Neural progenitor cell (in vitro differentiated cells): ENCODE results near the gene BTBD16. TPM values are rescaled to one million over a fixed set of nuclear protein-coding genes. Genes with fewer than 3 reads are reported as not detected.
A peak's percentile ranks its signal among the peaks of the same experiment; 100 is the strongest.

Experiments used
- DNase-seq: peaks from one replicate; pipeline ENCODE4 v3.0.0-alpha.2; 2016; ENCODE audit warnings: low spot score
- H2AFZ ChIP-seq: fragments of 200-600 bp; sonication (generic); replicated peaks from 2 replicates; pipeline ENCODE4 v1.6.1; 2016; ENCODE audit warnings: antibody characterized with exemption
- H3F3A ChIP-seq: fragments of 200-600 bp; sonication (generic); 2 replicates; pipeline ENCODE4 v1.6.1; 2016; ENCODE audit warnings: antibody characterized with exemption, low read depth
- H3K27ac ChIP-seq: fragments of 200-600 bp; sonication (generic); 2 replicates; pipeline ENCODE4 v1.5.1; 2016; ENCODE audit warnings: mild to moderate bottlenecking
- H3K27me3 ChIP-seq: fragments of 200-600 bp; sonication (generic); 2 replicates; pipeline ENCODE4 v1.6.1; 2016; ENCODE audit warnings: mild to moderate bottlenecking, moderate library complexity
- H3K36me3 ChIP-seq: fragments of 200-600 bp; sonication (generic); 2 replicates; pipeline ENCODE4 v1.5.1; 2016
- H3K4me1 ChIP-seq: fragments of 200-600 bp; sonication (generic); 2 replicates; pipeline ENCODE4 v1.6.1; 2016; ENCODE audit warnings: mixed run types
- H3K4me2 ChIP-seq: fragments of 200-600 bp; sonication (generic); 2 replicates; pipeline ENCODE4 v1.6.1; 2016
- H3K4me3 ChIP-seq: fragments of 200-600 bp; sonication (generic); 2 replicates; pipeline ENCODE4 v1.5.1; 2016
- H3K79me2 ChIP-seq: fragments of 200-600 bp; sonication (generic); 2 replicates; pipeline ENCODE4 v1.6.1; 2016; ENCODE audit warnings: low read depth
- H3K9ac ChIP-seq: fragments of 200-600 bp; sonication (generic); 2 replicates; pipeline ENCODE4 v1.6.1; 2016
- H3K9me3 ChIP-seq: fragments of 200-600 bp; sonication (generic); 2 replicates; pipeline ENCODE4 v1.5.1; 2016; ENCODE audit warnings: low read depth
- H4K20me1 ChIP-seq: fragments of 200-600 bp; sonication (generic); 2 replicates; pipeline ENCODE4 v1.6.1; 2016; ENCODE audit warnings: low read depth
- H3K27ac Mint-ChIP-seq: 3 replicates; pipeline ENCODE4 v1.8.0; 2021; ENCODE audit warnings: mixed read lengths
- H3K27me3 Mint-ChIP-seq: 2 replicates; pipeline ENCODE4 v1.8.0; 2022; ENCODE audit warnings: low read depth, mild to moderate bottlenecking, inconsistent platforms, moderate library complexity, mixed read lengths; ENCODE audit not compliant: insufficient read depth
- H3K36me3 Mint-ChIP-seq: 3 replicates; pipeline ENCODE4 v1.8.0; 2021; ENCODE audit warnings: mixed read lengths
- H3K4me1 Mint-ChIP-seq: 3 replicates; pipeline ENCODE4 v1.8.0; 2021; ENCODE audit warnings: mixed read lengths
- H3K4me3 Mint-ChIP-seq: 3 replicates; pipeline ENCODE4 v1.8.0; 2021; ENCODE audit warnings: mild to moderate bottlenecking, moderate library complexity, mixed read lengths
- H3K9me3 Mint-ChIP-seq: 3 replicates; pipeline ENCODE4 v1.8.0; 2020; ENCODE audit warnings: mixed read lengths
- EZH2 ChIP-seq: fragments of 200-600 bp; sonication (generic); IDR thresholded peaks from 2 replicates; pipeline ENCODE4 v1.6.1; 2017; ENCODE audit warnings: antibody characterized with exemption, mild to moderate bottlenecking, moderate library complexity
- EZH2phosphoT487 ChIP-seq: fragments of 200-600 bp; sonication (generic); IDR thresholded peaks from 2 replicates; pipeline ENCODE4 v1.6.1; 2017; ENCODE audit warnings: antibody characterized with exemption
- total RNA-seq: library from RNA; depleted of rRNA; stranded (reverse); fragments of >200 nt; gene quantifications from 2 replicates; pipeline ENCODE4 v1.2.3, GENCODE V29; 2015; ENCODE audit warnings: low replicate concordance
- TF ChIP-seq, protein P1 (sequence below): fragments of 200-600 bp; sonication (generic); IDR thresholded peaks from 2 replicates; pipeline ENCODE4 v1.5.1; 2017; ENCODE audit warnings: antibody characterized with exemption, mild to moderate bottlenecking

BTBD16 gene
- total RNA-seq, 1 donor from 2014 or later, result not detected

DNA sequence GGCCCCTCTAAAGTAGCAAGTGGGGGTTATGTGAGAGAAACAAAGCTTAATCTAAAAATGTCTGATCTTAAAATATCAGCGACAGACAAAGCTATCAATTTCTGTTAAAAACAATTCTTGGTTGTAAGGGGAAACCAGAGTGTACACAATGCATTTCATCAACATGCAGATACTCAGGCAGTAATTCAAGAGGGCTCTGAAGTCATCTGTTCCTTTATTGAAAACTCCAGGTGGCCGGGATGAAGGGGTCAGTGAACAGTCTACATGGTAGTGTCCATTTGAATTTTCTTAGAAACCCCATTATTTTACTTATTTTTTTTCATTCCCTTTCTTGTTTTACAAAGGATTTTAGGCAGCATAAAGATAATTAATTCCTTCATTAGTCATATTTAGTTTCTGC lies 36.7 kb upstream of the BTBD16 start:
- Histone ChIP-seq H3K4me2 (peak overlapping the region; percentile 5), H3K27me3 (no peaks in the 10 kb centered on the region), H3K9me3 (no peaks in the 10 kb centered on the region), H3K4me3 (no peak overlapping the region), H3K79me2 (no peaks in the 10 kb centered on the region), H3K36me3 (no peaks in the 10 kb centered on the region), H3F3A (no peaks in the 10 kb centered on the region), H3K27ac (no peak overlapping the region), H2AFZ (no peak overlapping the region), H3K4me1 (peaks cover 7% of the 10 kb centered on the region), H4K20me1 (peaks cover 3% of the 10 kb centered on the region), H3K9ac (no peak overlapping the region)
- TF ChIP-seq EZH2phosphoT487 (no peak), EZH2 (no peak)
- TF ChIP-seq, protein P1, sequence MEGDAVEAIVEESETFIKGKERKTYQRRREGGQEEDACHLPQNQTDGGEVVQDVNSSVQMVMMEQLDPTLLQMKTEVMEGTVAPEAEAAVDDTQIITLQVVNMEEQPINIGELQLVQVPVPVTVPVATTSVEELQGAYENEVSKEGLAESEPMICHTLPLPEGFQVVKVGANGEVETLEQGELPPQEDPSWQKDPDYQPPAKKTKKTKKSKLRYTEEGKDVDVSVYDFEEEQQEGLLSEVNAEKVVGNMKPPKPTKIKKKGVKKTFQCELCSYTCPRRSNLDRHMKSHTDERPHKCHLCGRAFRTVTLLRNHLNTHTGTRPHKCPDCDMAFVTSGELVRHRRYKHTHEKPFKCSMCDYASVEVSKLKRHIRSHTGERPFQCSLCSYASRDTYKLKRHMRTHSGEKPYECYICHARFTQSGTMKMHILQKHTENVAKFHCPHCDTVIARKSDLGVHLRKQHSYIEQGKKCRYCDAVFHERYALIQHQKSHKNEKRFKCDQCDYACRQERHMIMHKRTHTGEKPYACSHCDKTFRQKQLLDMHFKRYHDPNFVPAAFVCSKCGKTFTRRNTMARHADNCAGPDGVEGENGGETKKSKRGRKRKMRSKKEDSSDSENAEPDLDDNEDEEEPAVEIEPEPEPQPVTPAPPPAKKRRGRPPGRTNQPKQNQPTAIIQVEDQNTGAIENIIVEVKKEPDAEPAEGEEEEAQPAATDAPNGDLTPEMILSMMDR, result no peak
- H3K4me3 Mint-ChIP-seq, result peak overlapping the region; percentile 49
- no peaks in the 10 kb centered on the region for H3K9me3 Mint-ChIP-seq
- DNase-seq, result peak; percentile 20
- H3K27ac Mint-ChIP-seq, result peak overlapping the region; percentile 91
- H3K27me3 Mint-ChIP-seq, result peaks cover 2% of the 10 kb centered on the region
- H3K4me1 Mint-ChIP-seq, result peaks cover 35% of the 10 kb centered on the region
- H3K36me3 Mint-ChIP-seq, result peaks cover 37% of the 10 kb centered on the region

DNA sequence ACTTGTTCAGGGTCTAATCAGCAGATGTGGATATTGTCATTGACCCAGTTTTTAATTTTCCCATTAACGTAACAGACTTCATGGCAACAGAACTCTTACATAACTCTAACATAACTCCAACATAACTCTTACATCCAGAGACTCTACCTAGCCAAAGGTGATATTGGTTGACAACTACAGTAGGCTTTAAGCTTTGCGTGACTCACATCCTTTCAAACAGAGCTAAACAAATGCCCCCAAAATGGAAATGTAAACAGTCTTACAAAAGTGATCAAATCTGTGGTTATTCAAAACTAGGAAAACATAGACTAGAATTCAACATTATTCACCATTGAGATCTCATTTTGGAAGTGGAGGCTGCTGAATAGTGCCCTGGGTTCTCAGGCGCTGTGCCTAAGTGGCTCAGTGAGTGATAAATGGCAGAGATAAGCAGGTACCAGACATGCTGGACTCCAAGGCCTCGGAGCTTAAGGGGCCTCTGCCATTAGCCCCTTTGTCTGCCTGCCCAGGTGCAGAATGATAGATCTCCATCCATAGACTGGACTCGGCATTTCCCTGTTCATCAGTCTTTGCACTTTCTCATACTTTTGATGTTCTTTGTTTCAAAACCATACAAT lies 34.3 kb upstream of the BTBD16 start:
- Histone ChIP-seq H3K4me3 (no peak overlapping the region), H3F3A (no peaks in the 10 kb centered on the region), H3K27ac (no peak overlapping the region), H3K4me2 (no peak overlapping the region), H3K79me2 (no peaks in the 10 kb centered on the region), H3K9ac (no peak overlapping the region), H2AFZ (no peak overlapping the region), H3K36me3 (no peaks in the 10 kb centered on the region), H3K27me3 (no peaks in the 10 kb centered on the region), H4K20me1 (no peaks in the 10 kb centered on the region), H3K9me3 (no peaks in the 10 kb centered on the region), H3K4me1 (peaks cover 7% of the 10 kb centered on the region)
- Mint-ChIP-seq H3K9me3 (no peaks in the 10 kb centered on the region), H3K36me3 (peaks cover 37% of the 10 kb centered on the region), H3K27ac (no peak overlapping the region), H3K27me3 (peaks cover 2% of the 10 kb centered on the region), H3K4me3 (no peak overlapping the region), H3K4me1 (peaks cover 35% of the 10 kb centered on the region)
- TF ChIP-seq EZH2 (no peak), EZH2phosphoT487 (no peak)
- TF ChIP-seq, protein P1, result no peak
- DNase-seq, result no peak

DNA sequence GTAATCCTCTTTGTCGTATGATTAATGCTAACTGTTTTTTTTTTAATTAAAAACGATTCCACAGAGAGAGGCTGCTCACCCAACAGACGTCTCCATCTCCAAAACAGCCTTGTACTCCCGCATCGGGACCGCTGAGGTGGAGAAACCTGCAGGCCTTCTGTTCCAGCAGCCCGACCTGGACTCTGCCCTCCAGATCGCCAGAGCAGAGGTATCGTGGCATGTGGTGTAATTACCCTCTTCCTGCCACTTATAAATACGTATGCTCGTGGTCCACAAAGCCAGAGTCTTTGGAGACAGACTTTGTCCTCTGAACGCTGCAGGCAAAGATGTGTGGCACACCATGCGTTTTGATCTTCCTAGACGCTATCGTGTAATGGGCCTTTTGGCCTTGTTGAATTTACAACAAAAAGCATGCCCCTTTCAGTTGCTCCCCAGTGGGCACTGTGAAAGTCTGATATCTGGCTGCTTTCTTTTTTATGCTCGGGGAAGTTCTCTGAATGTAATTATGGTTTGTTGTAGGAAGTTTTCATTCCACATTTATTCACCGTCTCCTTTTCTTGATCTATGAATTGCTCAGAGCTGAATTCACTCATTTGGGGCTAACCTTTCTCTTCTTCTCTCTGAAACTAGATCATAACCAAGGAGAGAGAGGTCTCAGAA lies 33.6 kb upstream of the BTBD16 start:
- peaks cover 34% of the 10 kb centered on the region for H3K4me1 Mint-ChIP-seq
- H3K4me3 ChIP-seq, result no peak overlapping the region
- H3K36me3 Mint-ChIP-seq, result peaks cover 37% of the 10 kb centered on the region
- H3K9ac ChIP-seq, result no peak overlapping the region
- no peak overlapping the region for H3K4me2 ChIP-seq
- H3K79me2 ChIP-seq, result no peaks in the 10 kb centered on the region
- H3K27me3 ChIP-seq, result no peaks in the 10 kb centered on the region
- H3K4me3 Mint-ChIP-seq, result no peak overlapping the region
- H3K27ac Mint-ChIP-seq, result no peak overlapping the region
- DNase-seq, result no peak
- no peak overlapping the region for H2AFZ ChIP-seq
- no peaks in the 10 kb centered on the region for H3F3A ChIP-seq
- H4K20me1 ChIP-seq, result no peaks in the 10 kb centered on the region
- no peaks in the 10 kb centered on the region for H3K9me3 Mint-ChIP-seq
- no peak overlapping the region for H3K27ac ChIP-seq
- H3K9me3 ChIP-seq, result no peaks in the 10 kb centered on the region
- H3K27me3 Mint-ChIP-seq, result peaks cover 2% of the 10 kb centered on the region
- no peak for TF ChIP-seq EZH2
- TF ChIP-seq, protein P1, result no peak
- TF ChIP-seq EZH2phosphoT487, result no peak
- peaks cover 7% of the 10 kb centered on the region for H3K4me1 ChIP-seq
- no peaks in the 10 kb centered on the region for H3K36me3 ChIP-seq
